Tibial artery (tissue), 4 donors: ENCODE results near the gene MEST.

Source experiments
- DNase-seq, 2 donors: peaks; one replicate each; pipeline ENCODE4 v3.0.0-alpha.2; 2019
- H3K27ac ChIP-seq, 2 donors: fragments of 200-600 bp; sonication (generic) in 1 of 2; 1 replicate in 1 of 2; 2 replicates in 1 of 2; pipeline ENCODE4 v1.5.1; 2018 to 2019; ENCODE audit warnings: mild to moderate bottlenecking in 1 of 2
- H3K27me3 ChIP-seq, 2 donors: fragments of 200-600 bp; sonication (generic) in 1 of 2; one replicate each; pipeline versions ENCODE4 v1.5.1 to v1.6.0; 2016 to 2019
- H3K36me3 ChIP-seq, 3 donors: fragments of 200-600 bp; sonication (generic) in 2 of 3; one replicate each; pipeline ENCODE4 v1.5.1; 2016 to 2019; ENCODE audit warnings: mild to moderate bottlenecking in 2 of 3
- H3K4me1 ChIP-seq, 4 donors: fragments of 200-600 bp; sonication (generic) in 2 of 4; 1 replicate in 3 of 4; 2 replicates in 1 of 4; pipeline ENCODE4 v1.5.1; 2016 to 2019
- H3K4me3 ChIP-seq, 2 donors: fragments of 200-600 bp; sonication (generic) in 1 of 2; 1 replicate in 1 of 2; 2 replicates in 1 of 2; pipeline ENCODE4 v1.5.1; 2018 to 2019; ENCODE audit warnings: mild to moderate bottlenecking in 2 of 2
- H3K9me3 ChIP-seq, 3 donors: fragments of 200-600 bp; sonication (generic) in 1 of 3; one replicate each; pipeline ENCODE4 v1.5.1; 2016 to 2019
- CTCF ChIP-seq, 2 experiments: fragments of 200-600 bp in 1 of 2; fragments of 450-650 bp in 1 of 2; IDR thresholded peaks; one replicate each; pipeline ENCODE4 v1.5.1; 2017 to 2019; ENCODE audit warnings: antibody characterized with exemption in 2 of 2, mild to moderate bottlenecking in 1 of 2, moderate library complexity in 1 of 2
- intact Hi-C: fragments of 100-400 bp; cut with DNase I; formaldehyde crosslinking; loops from one replicate; pipeline ENCODE4 v1.15.0; 2023; ENCODE audit warnings: low total_unique reads

The MEST gene

DNA sequence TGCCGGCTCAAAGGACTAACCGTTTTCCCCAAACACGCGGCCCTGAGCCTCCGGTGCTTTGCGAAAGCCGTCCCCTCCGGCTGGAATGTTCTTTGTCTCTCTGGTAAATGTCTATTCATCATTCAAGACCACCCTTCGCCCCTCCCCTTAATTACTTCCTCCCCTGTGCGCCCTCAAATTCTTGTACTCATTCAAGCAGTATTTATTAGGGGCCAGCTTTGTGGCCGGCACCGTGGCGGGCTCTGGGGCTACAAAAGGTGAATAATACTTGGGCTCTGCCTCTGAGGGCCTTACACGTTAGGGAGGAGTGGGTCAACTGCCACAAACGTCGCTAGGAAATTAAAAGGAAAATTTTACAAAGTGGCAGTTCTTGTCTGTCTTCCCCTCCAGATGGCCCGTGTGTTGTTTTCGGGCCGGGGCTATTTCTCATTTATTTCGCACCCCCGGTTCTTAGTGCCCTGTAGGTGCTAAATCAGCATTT lies 1.5 kb upstream of the MEST start:
- H3K36me3 ChIP-seq = no peaks in the 10 kb centered on the region
- intact Hi-C loops = no loop called here
- no peak for DNase-seq
- H3K4me3 ChIP-seq = peak overlapping the region; percentile 46 to 54
- peaks cover 0 to 44% (median 17%) of the 10 kb centered on the region in 4 donors for H3K4me1 ChIP-seq
- TF ChIP-seq CTCF (IDR thresholded peaks at IDR 0.05) = no peak
- no peaks in the 10 kb centered on the region for H3K9me3 ChIP-seq
- peaks cover 0 to 6% of the 10 kb centered on the region in 2 donors for H3K27me3 ChIP-seq
- H3K27ac ChIP-seq = no peak overlapping the region

DNA sequence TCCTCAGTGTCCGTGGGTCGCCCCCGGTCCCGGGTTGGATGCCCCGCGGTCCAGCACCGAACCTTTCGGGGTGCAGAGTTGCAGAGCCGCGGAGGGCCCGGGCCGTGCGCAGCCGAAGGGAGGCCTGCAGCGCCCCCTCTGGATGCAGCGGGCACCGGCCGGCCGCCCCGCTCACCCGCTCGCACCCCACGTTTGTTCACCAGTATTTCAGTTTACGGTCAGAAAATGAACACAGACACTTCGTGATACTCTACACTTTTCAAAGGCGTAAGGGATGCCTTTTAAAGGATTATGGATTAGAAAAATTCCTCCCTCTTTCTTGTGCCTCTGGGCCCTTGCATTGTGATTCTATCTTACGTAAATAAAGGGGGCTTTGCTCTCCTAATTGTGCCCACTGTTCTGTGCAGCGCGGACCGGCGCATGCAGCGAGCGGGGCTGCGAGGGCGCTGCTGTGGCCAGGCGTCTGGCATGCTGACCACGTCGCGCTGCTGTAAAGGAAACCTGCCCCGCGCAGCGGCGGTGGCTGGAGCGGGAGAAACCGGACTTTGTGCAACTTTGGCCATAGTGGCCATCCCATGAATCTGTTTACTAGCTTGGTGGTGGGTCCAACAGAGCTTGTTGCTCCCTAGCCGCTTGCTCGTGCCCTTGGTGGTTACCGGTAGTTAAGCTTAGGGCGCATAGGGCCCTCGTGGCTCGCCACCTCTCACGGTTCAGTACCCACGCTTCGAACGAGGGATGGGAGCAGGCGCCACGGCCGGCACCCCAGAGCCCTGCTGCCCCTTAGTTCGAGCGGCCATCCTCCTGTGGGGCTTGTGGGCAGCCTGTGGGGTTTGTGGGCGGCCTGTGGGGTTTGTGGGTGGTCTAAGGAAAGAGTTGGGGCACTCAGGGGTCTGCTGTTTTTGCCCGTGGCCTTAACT lies 739 bp upstream of the MEST start:
- DNase-seq = no peak
- peak; percentile 52 to 53 for TF ChIP-seq CTCF (IDR thresholded peaks at IDR 0.05)

DNA sequence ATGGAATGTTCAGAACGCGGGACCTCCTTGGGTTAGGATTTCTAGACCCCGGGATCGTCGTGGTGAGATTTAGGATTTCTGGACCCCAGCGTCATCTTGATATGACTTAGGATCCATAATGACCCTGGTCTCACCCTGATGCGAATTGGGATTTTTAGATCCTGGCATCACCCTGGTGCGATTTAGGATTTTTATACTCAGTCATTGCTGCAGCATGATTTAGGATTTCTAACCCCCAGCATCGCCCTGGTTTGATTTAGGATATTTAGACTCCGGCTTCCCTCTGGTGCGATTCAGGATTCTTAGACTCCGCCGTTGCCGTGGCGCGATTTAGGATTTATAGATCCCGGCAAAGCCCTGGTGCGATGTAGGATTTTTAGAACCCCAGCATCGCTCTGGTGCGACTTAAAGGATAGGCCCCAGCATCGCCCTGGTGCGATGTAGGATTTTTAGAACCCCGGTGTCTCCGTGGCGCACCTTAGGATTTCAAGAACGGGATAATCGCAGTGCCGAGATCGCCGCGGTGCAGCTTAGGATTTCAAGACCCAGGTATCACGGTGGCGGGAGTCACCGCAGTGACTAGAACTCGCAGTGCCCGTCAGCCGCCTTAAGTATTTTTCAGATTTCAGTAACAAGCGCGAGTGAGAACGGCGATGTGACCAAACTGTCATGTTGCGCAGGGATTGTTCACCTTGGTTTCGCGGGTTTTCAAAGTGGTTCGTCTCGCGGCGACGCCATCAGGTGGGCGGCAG lies 814 bp downstream of the MEST start:
- H3K4me1 ChIP-seq = peaks cover 0 to 33% (median 8%) of the 10 kb centered on the region in 4 donors

More for the DNA sequence above, 739 bp upstream of the MEST start:
- Histone ChIP-seq H3K27ac (peak overlapping the region in 1 of 2 donors; percentile 33), H3K4me3 (peak overlapping the region; percentile 46 to 54), H3K4me1 (peaks cover 0 to 42% (median 17%) of the 10 kb centered on the region in 4 donors), H3K9me3 (no peaks in the 10 kb centered on the region), H3K36me3 (no peaks in the 10 kb centered on the region), H3K27me3 (peaks cover 0 to 4% of the 10 kb centered on the region in 2 donors)
- intact Hi-C loops = no loop called here

DNA sequence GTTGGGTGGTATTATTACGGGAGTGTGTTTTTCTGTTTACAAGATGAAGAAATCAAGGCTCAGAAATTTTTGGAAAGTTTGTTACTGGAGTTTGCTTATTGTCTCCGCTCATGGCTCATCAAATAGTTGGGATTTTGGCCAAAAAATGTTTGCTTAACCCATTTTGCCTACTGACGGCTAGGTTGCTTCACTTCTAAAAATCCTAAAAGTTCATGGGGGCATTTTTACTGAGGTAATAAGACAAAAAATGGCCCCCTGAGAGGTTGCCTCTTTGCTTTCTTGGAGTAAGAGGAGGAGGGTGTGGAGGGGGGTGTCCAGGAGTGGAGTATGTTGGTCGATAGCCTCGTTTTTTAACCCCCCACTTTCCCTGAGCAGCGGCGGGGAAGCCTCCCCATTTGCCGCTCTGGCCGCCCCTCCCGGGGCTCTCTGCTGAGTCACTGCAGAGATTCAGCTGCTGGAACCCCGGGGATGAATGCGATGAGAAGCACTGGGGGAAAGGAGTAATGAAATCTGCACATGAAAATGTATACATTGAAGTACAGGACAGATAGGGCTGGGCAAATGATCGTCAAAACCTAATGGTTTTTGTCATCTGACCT lies 1.5 kb downstream of the MEST start:
- no peaks in the 10 kb centered on the region for H3K9me3 ChIP-seq
- H3K27ac ChIP-seq = no peak overlapping the region
- peaks cover 0 to 9% (median 0%) of the 10 kb centered on the region in 3 donors for H3K36me3 ChIP-seq
- intact Hi-C loops = no loop called here
- no peak for DNase-seq
- H3K4me3 ChIP-seq = peak overlapping the region; percentile 46 to 54
- H3K4me1 ChIP-seq = peaks cover 0 to 31% (median 8%) of the 10 kb centered on the region in 4 donors
- H3K27me3 ChIP-seq = no peaks in the 10 kb centered on the region
- TF ChIP-seq CTCF (IDR thresholded peaks at IDR 0.05) = no peak

More for the DNA sequence above, 814 bp downstream of the MEST start:
- H3K4me3 ChIP-seq = peak overlapping the region; percentile 46 to 54
- H3K36me3 ChIP-seq = peaks cover 0 to 2% (median 0%) of the 10 kb centered on the region in 3 donors
- no peaks in the 10 kb centered on the region for H3K27me3 ChIP-seq
- H3K9me3 ChIP-seq = no peaks in the 10 kb centered on the region
- no peak for DNase-seq
- intact Hi-C loops = no loop called here
- no peak overlapping the region for H3K27ac ChIP-seq
- TF ChIP-seq CTCF (IDR thresholded peaks at IDR 0.05) = no peak

GRCh38 chr7:130494431-130494858 lies 2.6 kb downstream of the MEST start:
- Histone ChIP-seq H3K4me3 (no peak overlapping the region), H3K4me1 (peaks cover 0 to 20% (median 4%) of the 10 kb centered on the region in 4 donors), H3K27ac (no peak overlapping the region), H3K36me3 (peaks cover 0 to 15% (median 0%) of the 10 kb centered on the region in 3 donors), H3K9me3 (no peaks in the 10 kb centered on the region), H3K27me3 (no peaks in the 10 kb centered on the region)
- intact Hi-C loops = no loop called here
- DNase-seq = no peak
- no peak for TF ChIP-seq CTCF (IDR thresholded peaks at IDR 0.05)
